ENCODE measurements around the gene GNB1L. TPM values are rescaled to one million over a fixed set of nuclear protein-coding genes. Genes with fewer than 3 reads are reported as not detected.

GNB1L gene
- polyA plus RNA-seq, 1 donor from 2014 or later, result 16.5 TPM

GRCh38 chr22:19750507-19751490 lies 103.9 kb downstream of the GNB1L start:
- Histone ChIP-seq H4K20me1 (ENCODE audit: insufficient read depth) (no peaks in the 10 kb centered on the region), H3K4me2 (ENCODE audit: low read length) (no peak overlapping the region), H3F3A (ENCODE audit: insufficient read depth, low read length, poor library complexity, severe bottlenecking) (no peaks in the 10 kb centered on the region), H3K9me2 (ENCODE audit: insufficient read depth, low read length) (no peaks in the 10 kb centered on the region), H2AFZ (ENCODE audit: low read depth, low read length) (no peak overlapping the region), H3K9ac (ENCODE audit: low read length) (no peak overlapping the region), H3K27me3 (ENCODE audit: insufficient read depth, low read depth, low read length) (peaks cover 43% of the 10 kb centered on the region), H3K79me2 (replicated peaks; ENCODE audit: insufficient read depth, low read length) (no peaks in the 10 kb centered on the region), H3K9me3 (ENCODE audit: low read length) (no peaks in the 10 kb centered on the region), H3K36me3 (ENCODE audit: insufficient read depth, low read length) (no peaks in the 10 kb centered on the region), H3K4me3 (ENCODE audit: low read length) (no peak overlapping the region), H3K27ac (ENCODE audit: low read length) (no peak overlapping the region)
- TF ChIP-seq MXI1 (conservative IDR thresholded peaks at IDR 0.05; ENCODE audit: poor library complexity, severe bottlenecking), result no peak

DNA sequence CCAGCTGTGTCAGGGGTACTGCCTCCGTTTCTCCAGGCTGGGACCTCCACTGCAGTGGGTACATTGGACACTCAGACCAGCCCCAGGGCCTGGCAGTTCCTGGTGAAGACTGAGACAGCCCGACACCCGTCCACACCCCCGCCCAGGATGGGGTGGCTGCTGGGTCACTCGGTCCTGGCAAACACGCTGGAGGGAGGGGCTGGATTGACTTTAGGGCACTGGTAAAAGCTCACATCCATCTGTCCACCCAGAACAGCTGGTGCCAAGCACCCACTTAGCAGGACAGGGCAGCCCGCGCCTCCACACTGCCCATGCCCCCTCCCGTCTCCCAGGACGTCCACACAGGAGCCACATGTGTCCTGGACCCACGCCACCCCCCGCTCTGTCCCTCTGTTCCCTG lies 104.8 kb downstream of the GNB1L start:
- Histone ChIP-seq H4K20me1 (ENCODE audit: insufficient read depth) (no peaks in the 10 kb centered on the region), H3F3A (ENCODE audit: insufficient read depth, low read length, poor library complexity, severe bottlenecking) (no peaks in the 10 kb centered on the region), H3K9me3 (ENCODE audit: low read length) (no peaks in the 10 kb centered on the region), H3K4me3 (ENCODE audit: low read length) (no peak overlapping the region), H3K27ac (ENCODE audit: low read length) (no peak overlapping the region), H3K9ac (ENCODE audit: low read length) (no peak overlapping the region), H2AFZ (ENCODE audit: low read depth, low read length) (no peak overlapping the region), H3K9me2 (ENCODE audit: insufficient read depth, low read length) (no peaks in the 10 kb centered on the region), H3K27me3 (ENCODE audit: insufficient read depth, low read depth, low read length) (peaks cover 34% of the 10 kb centered on the region), H3K36me3 (ENCODE audit: insufficient read depth, low read length) (no peaks in the 10 kb centered on the region), H3K4me2 (ENCODE audit: low read length) (no peak overlapping the region), H3K79me2 (replicated peaks; ENCODE audit: insufficient read depth, low read length) (no peaks in the 10 kb centered on the region)
- TF ChIP-seq TAF1 (IDR thresholded peaks at IDR 0.05; ENCODE audit: low read depth) (no peak), SMC3 (conservative IDR thresholded peaks at IDR 0.05; ENCODE audit: poor library complexity) (no peak), EZH2 (IDR thresholded peaks at IDR 0.05; ENCODE audit: borderline replicate concordance, insufficient read depth, low read length, poor library complexity, severe bottlenecking) (no peak), RAD21 (conservative IDR thresholded peaks at IDR 0.05) (no peak), POLR2AphosphoS5 (IDR thresholded peaks at IDR 0.05) (no peak), EP300 (conservative IDR thresholded peaks at IDR 0.05; ENCODE audit: poor library complexity, severe bottlenecking) (no peak), CTCF (IDR thresholded peaks at IDR 0.05; ENCODE audit: poor library complexity, severe bottlenecking) (no peak), MXI1 (conservative IDR thresholded peaks at IDR 0.05; ENCODE audit: poor library complexity, severe bottlenecking) (no peak)
- TF ChIP-seq, protein P1, sequence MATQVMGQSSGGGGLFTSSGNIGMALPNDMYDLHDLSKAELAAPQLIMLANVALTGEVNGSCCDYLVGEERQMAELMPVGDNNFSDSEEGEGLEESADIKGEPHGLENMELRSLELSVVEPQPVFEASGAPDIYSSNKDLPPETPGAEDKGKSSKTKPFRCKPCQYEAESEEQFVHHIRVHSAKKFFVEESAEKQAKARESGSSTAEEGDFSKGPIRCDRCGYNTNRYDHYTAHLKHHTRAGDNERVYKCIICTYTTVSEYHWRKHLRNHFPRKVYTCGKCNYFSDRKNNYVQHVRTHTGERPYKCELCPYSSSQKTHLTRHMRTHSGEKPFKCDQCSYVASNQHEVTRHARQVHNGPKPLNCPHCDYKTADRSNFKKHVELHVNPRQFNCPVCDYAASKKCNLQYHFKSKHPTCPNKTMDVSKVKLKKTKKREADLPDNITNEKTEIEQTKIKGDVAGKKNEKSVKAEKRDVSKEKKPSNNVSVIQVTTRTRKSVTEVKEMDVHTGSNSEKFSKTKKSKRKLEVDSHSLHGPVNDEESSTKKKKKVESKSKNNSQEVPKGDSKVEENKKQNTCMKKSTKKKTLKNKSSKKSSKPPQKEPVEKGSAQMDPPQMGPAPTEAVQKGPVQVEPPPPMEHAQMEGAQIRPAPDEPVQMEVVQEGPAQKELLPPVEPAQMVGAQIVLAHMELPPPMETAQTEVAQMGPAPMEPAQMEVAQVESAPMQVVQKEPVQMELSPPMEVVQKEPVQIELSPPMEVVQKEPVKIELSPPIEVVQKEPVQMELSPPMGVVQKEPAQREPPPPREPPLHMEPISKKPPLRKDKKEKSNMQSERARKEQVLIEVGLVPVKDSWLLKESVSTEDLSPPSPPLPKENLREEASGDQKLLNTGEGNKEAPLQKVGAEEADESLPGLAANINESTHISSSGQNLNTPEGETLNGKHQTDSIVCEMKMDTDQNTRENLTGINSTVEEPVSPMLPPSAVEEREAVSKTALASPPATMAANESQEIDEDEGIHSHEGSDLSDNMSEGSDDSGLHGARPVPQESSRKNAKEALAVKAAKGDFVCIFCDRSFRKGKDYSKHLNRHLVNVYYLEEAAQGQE (IDR thresholded peaks at IDR 0.05; ENCODE audit: borderline replicate concordance), result no peak
